Measurements from ENCODE around the gene SLC38A1.
"Not testable (repeated sequence)": the region's sequence is repeated elsewhere in the genome, so short reads cannot be mapped to it uniquely, and the experiment has no call there.

SLC38A1 gene

GRCh38 chr12:46165191-46165590 lies 103.7 kb downstream of the SLC38A1 start:
- DNase-seq (ENCODE audit: low spot score) = no peak

DNA sequence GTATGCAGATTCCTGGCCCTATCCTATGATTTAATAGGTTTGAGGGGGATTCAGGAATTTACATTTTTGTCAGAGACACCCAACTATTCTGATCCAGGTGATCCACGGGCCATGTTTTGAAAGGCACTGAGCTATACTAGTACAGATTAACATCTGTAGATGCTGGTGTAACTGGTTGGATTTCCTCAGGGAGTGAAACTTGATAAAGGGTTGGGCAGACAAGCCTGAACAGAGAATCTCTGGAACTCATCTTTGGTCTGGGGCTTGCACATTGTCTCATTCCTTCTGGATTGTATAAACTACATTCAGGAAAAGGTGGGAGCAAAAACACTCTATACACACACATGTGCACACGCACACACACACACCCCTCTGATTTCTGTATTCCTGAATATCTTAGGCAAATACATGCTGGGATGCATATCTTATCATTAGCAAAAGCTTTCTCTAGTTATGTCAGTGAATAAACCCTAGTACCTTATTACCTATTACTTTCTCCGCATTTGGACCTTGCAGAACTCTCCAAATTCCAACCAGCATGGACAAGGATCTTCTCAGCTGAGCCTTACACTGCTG lies 104.6 kb downstream of the SLC38A1 start:
- no peak for DNase-seq (ENCODE audit: low spot score)

GRCh38 chr12:46162549-46163076 lies 106.2 kb downstream of the SLC38A1 start:
- DNase-seq (ENCODE audit: low spot score) = not testable (repeated sequence)

GRCh38 chr12:46160981-46161690 lies 107.7 kb downstream of the SLC38A1 start:
- no peak for DNase-seq (ENCODE audit: low spot score)

GRCh38 chr12:46160101-46160980 lies 108.5 kb downstream of the SLC38A1 start:
- DNase-seq (ENCODE audit: low spot score) = no peak

DNA sequence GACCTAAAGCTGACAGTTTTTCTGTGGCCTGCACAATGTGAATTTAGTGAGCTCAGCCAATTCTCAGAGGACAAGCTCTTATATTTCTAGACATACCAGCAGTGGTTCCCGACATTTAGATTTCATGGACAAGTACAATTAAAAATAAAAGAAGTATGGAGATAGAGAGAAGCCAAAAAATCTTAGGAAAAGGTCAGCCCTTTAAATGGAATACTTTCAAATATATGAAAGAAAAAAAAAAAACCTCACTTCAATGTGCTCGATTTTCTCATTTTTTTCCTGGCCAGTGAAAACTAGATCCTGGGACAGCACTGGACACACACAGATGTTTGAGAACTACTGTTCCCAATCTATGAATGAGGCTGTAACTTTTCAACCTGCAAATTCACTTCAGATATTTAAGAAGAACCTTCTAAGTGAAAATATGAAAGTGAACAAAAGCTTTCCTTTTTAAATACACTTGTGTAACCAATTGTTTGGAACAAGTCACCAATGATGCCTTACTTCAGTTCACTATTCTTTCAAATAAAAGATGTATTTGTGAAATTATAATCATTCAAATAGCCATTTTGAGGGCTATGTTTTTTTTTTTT lies 109.4 kb downstream of the SLC38A1 start:
- DNase-seq (ENCODE audit: low spot score) = no peak

GRCh38 chr12:46158501-46158900 lies 110.3 kb downstream of the SLC38A1 start:
- no peak for DNase-seq (ENCODE audit: low spot score)

DNA sequence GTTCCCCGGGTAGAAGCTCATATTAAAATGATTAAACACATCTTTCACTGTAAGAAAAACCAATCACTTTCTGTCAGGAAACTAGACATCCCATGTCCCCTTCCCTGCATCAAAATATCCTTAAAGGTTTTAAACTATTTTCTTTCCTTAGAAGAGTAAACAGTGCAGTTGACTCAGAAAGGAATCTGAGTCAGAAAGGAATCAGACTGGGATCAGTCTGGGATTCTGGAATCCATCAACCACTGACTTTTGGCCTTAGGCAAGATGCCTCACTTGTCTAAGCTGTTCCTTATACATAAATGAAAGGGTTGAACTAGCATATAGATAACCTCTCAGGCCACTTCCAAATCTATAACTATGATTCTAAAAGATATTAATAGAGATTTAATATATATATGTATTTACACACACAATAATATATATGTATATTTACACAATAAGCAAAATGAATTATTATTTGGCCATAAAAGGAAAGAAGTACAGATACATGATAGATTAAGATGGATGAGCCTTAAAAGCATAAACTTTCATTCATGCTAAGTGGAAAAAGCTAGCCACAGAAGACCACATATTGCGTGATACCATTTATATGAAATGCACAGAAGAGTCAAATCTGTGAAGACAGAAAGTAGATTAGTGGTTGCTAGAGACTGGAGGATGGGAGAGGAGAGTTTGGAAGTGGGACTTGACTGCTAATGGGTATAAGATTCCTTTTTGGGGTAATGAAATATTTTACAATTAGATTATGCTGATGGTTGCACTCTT lies 114.4 kb downstream of the SLC38A1 start:
- no peak for DNase-seq (ENCODE audit: low spot score)

GRCh38 chr12:46153268-46153872 lies 115.5 kb downstream of the SLC38A1 start:
- peak; percentile 13 for DNase-seq (ENCODE audit: low spot score)

DNA sequence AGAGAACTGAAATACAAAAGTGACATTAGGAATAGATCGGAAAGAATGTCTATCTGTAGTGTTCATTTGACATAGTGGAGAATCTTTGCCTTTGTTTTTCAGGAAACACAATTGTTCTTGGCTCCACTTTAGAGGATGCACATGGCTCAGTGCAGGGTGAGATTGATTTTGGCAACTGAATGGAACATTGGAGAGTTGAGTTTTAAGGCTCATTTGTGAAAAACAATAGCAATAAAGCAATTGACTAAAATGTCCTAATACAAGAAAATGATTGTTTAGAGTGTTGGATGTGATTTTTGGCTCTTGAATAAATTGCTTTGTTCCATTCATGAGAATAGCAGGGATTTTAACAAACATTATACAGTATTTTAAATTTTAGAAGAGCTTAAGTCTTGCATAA lies 116.4 kb downstream of the SLC38A1 start:
- DNase-seq (ENCODE audit: low spot score) = peak; percentile 74

DNA sequence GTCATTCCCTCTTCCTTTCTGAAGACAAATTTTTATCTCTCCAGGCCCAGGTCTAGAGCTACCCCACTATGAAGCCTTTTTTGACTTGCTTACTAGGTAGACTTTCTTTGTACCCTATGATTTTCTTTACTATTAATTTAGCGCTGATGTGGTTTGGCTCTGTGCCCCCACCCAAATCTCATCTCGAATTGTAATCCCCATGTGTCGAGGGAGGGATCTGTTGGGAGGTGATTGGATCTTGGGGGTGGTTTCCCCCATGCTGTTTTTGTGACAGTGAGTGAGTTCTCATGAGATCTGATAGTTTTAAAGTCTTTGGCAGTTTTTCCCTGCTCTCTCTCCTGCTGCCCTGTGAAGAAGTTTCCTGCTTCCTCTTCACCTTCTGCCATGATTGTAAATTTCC lies 118.1 kb downstream of the SLC38A1 start:
- no peak for DNase-seq (ENCODE audit: low spot score)

DNA sequence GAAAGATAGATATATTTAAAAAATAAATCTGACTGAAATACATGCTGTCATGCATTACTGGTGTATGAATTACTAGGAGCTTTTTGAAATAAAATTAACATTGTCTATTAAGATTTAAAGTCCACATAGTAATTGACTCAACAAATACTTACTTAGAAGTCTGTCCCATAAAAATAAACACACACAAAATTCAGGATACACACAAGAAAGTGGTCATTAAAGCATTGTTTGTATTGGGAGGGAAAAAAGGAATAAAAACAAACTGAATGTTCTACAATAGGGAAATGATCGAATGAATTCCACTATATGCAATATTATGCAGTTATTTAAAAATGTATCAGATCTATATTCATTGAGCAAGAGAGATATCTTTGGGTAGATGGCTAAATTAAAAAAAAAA lies 118.9 kb downstream of the SLC38A1 start:
- DNase-seq (ENCODE audit: low spot score) = no peak

GRCh38 chr12:46149079-46149464 lies 119.8 kb downstream of the SLC38A1 start:
- no peak for DNase-seq (ENCODE audit: low spot score)

DNA sequence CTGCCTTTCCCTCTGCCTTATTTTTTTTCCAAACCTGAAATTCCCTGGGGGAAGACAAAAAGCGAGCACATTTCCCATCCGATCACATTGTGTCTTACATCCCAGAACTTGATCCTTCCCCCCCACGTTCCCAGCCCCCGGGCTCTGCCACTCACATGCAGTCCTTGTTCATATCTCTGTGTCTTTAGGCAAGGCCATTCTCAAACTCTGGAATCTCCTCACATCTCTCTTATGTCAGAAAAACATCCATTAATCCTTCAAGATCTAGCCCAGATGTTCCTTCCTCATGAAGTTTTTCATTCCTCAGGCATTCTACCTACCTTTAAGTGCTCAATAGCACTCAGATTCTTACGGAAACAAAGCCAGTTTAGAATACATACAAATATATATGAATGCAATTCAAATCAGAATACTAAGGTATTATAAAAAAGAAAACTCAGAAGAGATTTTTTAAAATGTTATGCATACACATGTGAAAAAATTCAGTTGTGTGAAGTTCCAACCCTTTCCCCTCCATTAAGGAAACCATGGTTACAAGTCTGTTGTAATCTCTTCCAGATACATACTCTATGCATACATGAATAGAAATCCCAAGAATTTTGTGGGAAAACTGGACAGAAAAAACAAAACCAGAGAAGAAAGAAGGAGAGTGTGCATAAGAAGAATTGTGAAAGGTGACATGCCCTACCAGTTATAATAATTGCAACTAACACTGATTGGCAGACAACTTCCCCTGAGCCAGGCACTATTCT lies 120.3 kb downstream of the SLC38A1 start:
- DNase-seq (ENCODE audit: low spot score) = no peak

GRCh38 chr12:46147144-46147543 lies 121.7 kb downstream of the SLC38A1 start:
- DNase-seq (ENCODE audit: low spot score) = no peak

DNA sequence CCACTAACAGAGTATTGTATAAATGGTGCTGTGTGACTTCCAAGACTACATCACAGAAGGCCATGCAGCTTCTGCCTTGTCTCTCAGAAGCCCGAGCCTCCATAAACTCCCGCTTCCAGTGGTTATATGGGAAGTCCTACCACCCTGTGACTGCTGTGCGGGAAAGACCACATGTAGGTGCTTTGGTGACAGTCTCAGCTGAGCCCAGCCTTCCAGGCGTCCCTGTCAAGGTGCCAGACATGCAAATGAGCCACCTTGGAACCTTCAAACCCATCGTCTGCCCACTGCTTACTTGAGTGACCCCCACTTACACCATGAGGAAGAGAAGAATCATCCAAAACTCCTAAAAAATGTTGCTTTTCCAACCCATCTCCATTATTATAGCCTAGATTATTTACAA lies 123.0 kb downstream of the SLC38A1 start:
- no peak for DNase-seq (ENCODE audit: low spot score)

- DNase-seq (ENCODE audit: low spot score) = no peak
Observed at GRCh38 chr12:46144433-46144832, 124.4 kb downstream of the SLC38A1 start.

DNA sequence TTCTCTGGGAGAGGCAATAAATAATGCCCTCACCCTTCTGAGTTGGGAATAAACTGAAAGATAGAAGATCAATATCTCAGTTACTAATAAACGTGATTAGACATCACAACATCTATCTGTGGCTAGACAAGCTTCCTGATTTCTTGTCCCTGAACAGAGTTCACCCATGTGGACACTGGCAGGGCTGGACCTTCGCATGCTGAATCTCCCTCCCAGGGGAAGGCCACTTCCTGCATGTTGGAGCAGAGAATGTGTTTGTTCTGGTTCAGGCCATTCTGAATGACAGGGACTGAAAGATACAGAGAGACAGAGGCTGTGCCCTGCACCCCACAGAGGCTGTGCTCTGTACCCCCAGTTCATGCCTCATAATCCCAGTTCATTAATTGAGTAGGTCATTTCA lies 132.6 kb downstream of the SLC38A1 start:
- DNase-seq (ENCODE audit: low spot score) = no peak

- DNase-seq (ENCODE audit: low spot score) = no peak
Observed at GRCh38 chr12:46135750-46136149, 133.1 kb downstream of the SLC38A1 start.

GRCh38 chr12:46134852-46135251 lies 134.0 kb downstream of the SLC38A1 start:
- DNase-seq (ENCODE audit: low spot score) = no peak
